ENCODE measurements around the gene ANTXR1.

The ANTXR1 gene

GRCh38 chr2:69046221-69046662, 33.3 kb downstream of the ANTXR1 start:
- no peak for TF ChIP-seq CTCF (conservative IDR thresholded peaks at IDR 0.05; ENCODE audit: low read depth, low read length)
- peak; percentile 80 for DNase-seq (ENCODE audit: low read depth)

GRCh38 chr2:69047625-69048145, 34.7 kb downstream of the ANTXR1 start:
- no peak overlapping the region for H3K4me3 ChIP-seq (ENCODE audit: low read length)
- no peak for DNase-seq (ENCODE audit: low read depth)
- TF ChIP-seq CTCF (conservative IDR thresholded peaks at IDR 0.05; ENCODE audit: low read depth, low read length): no peak

More at GRCh38 chr2:69046221-69046662, 33.3 kb downstream of the ANTXR1 start:
- H3K4me3 ChIP-seq (ENCODE audit: low read length): no peak overlapping the region

GRCh38 chr2:69050802-69051201, 37.8 kb downstream of the ANTXR1 start:
- no peak overlapping the region for H3K4me3 ChIP-seq (ENCODE audit: low read length)
- no peak for DNase-seq (ENCODE audit: low read depth)
- TF ChIP-seq CTCF (conservative IDR thresholded peaks at IDR 0.05; ENCODE audit: low read depth, low read length): no peak

- TF ChIP-seq CTCF (conservative IDR thresholded peaks at IDR 0.05; ENCODE audit: low read depth, low read length): no peak
- no peak overlapping the region for H3K4me3 ChIP-seq (ENCODE audit: low read length)
- DNase-seq (ENCODE audit: low read depth): no peak
These were observed 40.5 kb downstream of the ANTXR1 start for GRCh38 chr2:69053416-69053965.

- no peak for DNase-seq (ENCODE audit: low read depth)
- H3K4me3 ChIP-seq (ENCODE audit: low read length): no peak overlapping the region
- TF ChIP-seq CTCF (conservative IDR thresholded peaks at IDR 0.05; ENCODE audit: low read depth, low read length): no peak
These were observed 41.5 kb downstream of the ANTXR1 start for GRCh38 chr2:69054431-69054830.

GRCh38 chr2:69055688-69056470, 42.9 kb downstream of the ANTXR1 start:
- TF ChIP-seq CTCF (conservative IDR thresholded peaks at IDR 0.05; ENCODE audit: low read depth, low read length): no peak
- H3K4me3 ChIP-seq (ENCODE audit: low read length): no peak overlapping the region
- DNase-seq (ENCODE audit: low read depth): no peak

GRCh38 chr2:69057660-69058059, 44.7 kb downstream of the ANTXR1 start:
- TF ChIP-seq CTCF (conservative IDR thresholded peaks at IDR 0.05; ENCODE audit: low read depth, low read length): no peak
- DNase-seq (ENCODE audit: low read depth): no peak
- H3K4me3 ChIP-seq (ENCODE audit: low read length): no peak overlapping the region

All from retinal pigment epithelial cell (primary cell).